ENCODE measurements around the gene MDM1.

Gene MDM1
- total RNA-seq: 45.3 to 50.1 reads per million in 2 donors

- peak; percentile 96 for DNase-seq
Measured at GRCh38 chr12:68331869-68332727, at the start of gene MDM1. Gene MDM1, minus strand, starts transcription at chr12:68332362. Its CDS starts 117 bp downstream, at chr12:68332245.

GRCh38 chr12:68381476-68382219, 49.5 kb upstream of the MDM1 start:
- DNase-seq: no peak

GRCh38 chr12:68378872-68379606, 46.9 kb upstream of the MDM1 start:
- DNase-seq: no peak

GRCh38 chr12:68377881-68378280, 45.7 kb upstream of the MDM1 start:
- no peak for DNase-seq

GRCh38 chr12:68376901-68377300, 44.7 kb upstream of the MDM1 start:
- DNase-seq: no peak

GRCh38 chr12:68375756-68376695, 43.9 kb upstream of the MDM1 start:
- no peak for DNase-seq

- DNase-seq: no peak
Measured at GRCh38 chr12:68374307-68374982, 42.3 kb upstream of the MDM1 start.

- no peak for DNase-seq
Measured at GRCh38 chr12:68370667-68371066, 38.5 kb upstream of the MDM1 start.

GRCh38 chr12:68370006-68370590, 37.9 kb upstream of the MDM1 start:
- DNase-seq: no peak

- no peak for DNase-seq
Measured at GRCh38 chr12:68368327-68368726, 36.2 kb upstream of the MDM1 start.

- no peak for DNase-seq
Measured at GRCh38 chr12:68367903-68368302, 35.7 kb upstream of the MDM1 start.

- DNase-seq: no peak
Measured at GRCh38 chr12:68367116-68367515, 35.0 kb upstream of the MDM1 start.

GRCh38 chr12:68364893-68365725, 32.9 kb upstream of the MDM1 start:
- DNase-seq: peak; percentile 73

- DNase-seq: no peak
Measured at GRCh38 chr12:68364328-68364727, 32.2 kb upstream of the MDM1 start.

- no peak for DNase-seq
Measured at GRCh38 chr12:68361953-68362352, 29.8 kb upstream of the MDM1 start.

- no peak for DNase-seq
Measured at GRCh38 chr12:68359674-68360073, 27.5 kb upstream of the MDM1 start.

GRCh38 chr12:68358532-68359485, 26.6 kb upstream of the MDM1 start:
- DNase-seq: no peak

GRCh38 chr12:68356986-68357385, 24.8 kb upstream of the MDM1 start:
- no peak for DNase-seq

Measured in activated gamma-delta T cell (primary cell).